Nephron progenitor cell (in vitro differentiated cells): Measurements from ENCODE around the gene CWC15.
A peak's percentile ranks its signal among the peaks of the same experiment; 100 is the strongest.

Experiments used
- DNase-seq: peaks from one replicate; pipeline ENCODE4 v3.0.0; 2021
- H3K27ac Mint-ChIP-seq: 2 replicates; pipeline ENCODE4 v1.8.0; 2021; ENCODE audit warnings: mild to moderate bottlenecking, moderate library complexity, mixed read lengths
- H3K27me3 Mint-ChIP-seq: 2 replicates; pipeline ENCODE4 v1.8.0; 2021; ENCODE audit warnings: mild to moderate bottlenecking, low read depth, mixed read lengths; ENCODE audit not compliant: poor library complexity
- H3K36me3 Mint-ChIP-seq: 2 replicates; pipeline ENCODE4 v1.8.0; 2021; ENCODE audit warnings: low read depth, mixed read lengths
- H3K4me1 Mint-ChIP-seq: 2 replicates; pipeline ENCODE4 v1.8.0; 2021; ENCODE audit warnings: mixed read lengths
- H3K4me3 Mint-ChIP-seq: 2 replicates; pipeline ENCODE4 v1.8.0; 2021; ENCODE audit warnings: mild to moderate bottlenecking, moderate library complexity, mixed read lengths
- H3K9me3 Mint-ChIP-seq: 2 replicates; pipeline ENCODE4 v1.8.0; 2021; ENCODE audit warnings: mild to moderate bottlenecking, moderate library complexity, mixed read lengths
- TF ChIP-seq, protein P1 (sequence below): fragments of 200-600 bp; sonication (generic); IDR thresholded peaks from 2 replicates; pipeline ENCODE4 v1.5.0; 2021; ENCODE audit warnings: antibody characterized with exemption

Gene CWC15

DNA sequence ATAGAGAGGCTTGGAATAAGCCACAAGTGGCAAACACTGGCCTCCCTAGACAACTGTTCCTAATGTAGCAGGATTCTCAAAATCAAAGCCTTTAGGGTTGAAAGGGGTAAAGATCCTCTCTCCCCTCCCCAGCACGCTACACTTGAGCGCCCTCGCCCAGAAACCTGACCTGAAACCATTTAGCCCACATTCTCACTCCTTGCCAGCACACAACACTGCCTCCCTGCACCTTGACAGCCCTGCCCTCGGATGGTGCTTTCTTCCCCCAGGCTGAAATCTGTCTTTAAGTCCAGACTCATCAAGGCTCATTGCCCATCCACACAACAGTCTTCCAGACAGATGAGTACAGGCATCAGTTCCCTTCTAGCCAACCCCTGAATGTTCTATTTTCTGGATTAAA is 26.5 kb downstream of the CWC15 start:
- H3K27me3 Mint-ChIP-seq, result peaks cover 21% of the 10 kb centered on the region
- H3K27ac Mint-ChIP-seq, result peak overlapping the region; percentile 70
- H3K4me1 Mint-ChIP-seq, result peaks cover 43% of the 10 kb centered on the region
- H3K36me3 Mint-ChIP-seq, result peaks cover 4% of the 10 kb centered on the region
- peaks cover 12% of the 10 kb centered on the region for H3K9me3 Mint-ChIP-seq
- TF ChIP-seq, protein P1, sequence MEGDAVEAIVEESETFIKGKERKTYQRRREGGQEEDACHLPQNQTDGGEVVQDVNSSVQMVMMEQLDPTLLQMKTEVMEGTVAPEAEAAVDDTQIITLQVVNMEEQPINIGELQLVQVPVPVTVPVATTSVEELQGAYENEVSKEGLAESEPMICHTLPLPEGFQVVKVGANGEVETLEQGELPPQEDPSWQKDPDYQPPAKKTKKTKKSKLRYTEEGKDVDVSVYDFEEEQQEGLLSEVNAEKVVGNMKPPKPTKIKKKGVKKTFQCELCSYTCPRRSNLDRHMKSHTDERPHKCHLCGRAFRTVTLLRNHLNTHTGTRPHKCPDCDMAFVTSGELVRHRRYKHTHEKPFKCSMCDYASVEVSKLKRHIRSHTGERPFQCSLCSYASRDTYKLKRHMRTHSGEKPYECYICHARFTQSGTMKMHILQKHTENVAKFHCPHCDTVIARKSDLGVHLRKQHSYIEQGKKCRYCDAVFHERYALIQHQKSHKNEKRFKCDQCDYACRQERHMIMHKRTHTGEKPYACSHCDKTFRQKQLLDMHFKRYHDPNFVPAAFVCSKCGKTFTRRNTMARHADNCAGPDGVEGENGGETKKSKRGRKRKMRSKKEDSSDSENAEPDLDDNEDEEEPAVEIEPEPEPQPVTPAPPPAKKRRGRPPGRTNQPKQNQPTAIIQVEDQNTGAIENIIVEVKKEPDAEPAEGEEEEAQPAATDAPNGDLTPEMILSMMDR, result no peak
- no peak overlapping the region for H3K4me3 Mint-ChIP-seq
- DNase-seq, result peak; percentile 24

DNA sequence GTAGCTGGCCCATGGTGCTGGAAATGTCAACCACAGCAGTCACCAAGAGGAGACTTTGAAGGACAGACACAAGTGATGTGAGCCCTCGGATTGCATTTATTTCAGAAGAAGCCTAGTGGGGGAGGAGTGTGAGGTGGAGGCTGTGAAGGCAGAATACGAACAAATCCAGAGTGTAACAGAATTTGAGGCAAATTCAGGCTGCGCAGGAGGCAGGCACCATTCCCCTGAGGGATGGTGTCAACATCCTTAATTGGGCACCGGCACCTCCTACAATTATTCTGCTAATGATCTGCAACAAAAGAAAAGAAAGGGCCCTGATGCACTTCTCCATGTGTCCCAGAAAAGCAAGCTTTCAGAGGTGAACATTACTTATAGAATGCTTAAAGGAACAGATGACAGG is 32.2 kb downstream of the CWC15 start:
- H3K36me3 Mint-ChIP-seq, result peaks cover 4% of the 10 kb centered on the region
- H3K27me3 Mint-ChIP-seq, result peaks cover 19% of the 10 kb centered on the region
- H3K4me3 Mint-ChIP-seq, result no peak overlapping the region
- peaks cover 6% of the 10 kb centered on the region for H3K9me3 Mint-ChIP-seq
- DNase-seq, result no peak
- H3K27ac Mint-ChIP-seq, result peak overlapping the region; percentile 68
- TF ChIP-seq, protein P1, result no peak
- peaks cover 48% of the 10 kb centered on the region for H3K4me1 Mint-ChIP-seq

DNA sequence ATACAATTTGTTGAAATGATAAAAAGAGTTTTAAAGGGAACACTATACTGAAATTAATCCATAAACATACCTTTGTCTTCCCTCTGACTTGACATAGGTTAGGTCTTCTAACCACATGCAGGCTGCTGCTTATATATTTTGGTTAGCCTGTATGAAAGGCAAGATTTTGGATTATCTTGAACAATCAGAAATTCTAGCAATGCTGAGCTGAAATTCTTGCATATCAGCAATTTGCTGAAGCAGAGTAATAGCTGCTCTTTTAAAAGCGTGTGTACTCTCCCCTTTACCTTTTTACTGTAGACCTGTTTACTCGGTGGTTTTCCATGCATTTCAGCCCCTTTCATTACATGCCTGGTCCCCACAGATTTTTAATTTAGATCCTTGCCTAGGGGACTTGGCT is 34.0 kb downstream of the CWC15 start:
- H3K36me3 Mint-ChIP-seq, result peaks cover 4% of the 10 kb centered on the region
- peaks cover 50% of the 10 kb centered on the region for H3K4me1 Mint-ChIP-seq
- peaks cover 6% of the 10 kb centered on the region for H3K9me3 Mint-ChIP-seq
- no peak for DNase-seq
- no peak overlapping the region for H3K27ac Mint-ChIP-seq
- H3K27me3 Mint-ChIP-seq, result peaks cover 15% of the 10 kb centered on the region
- no peak overlapping the region for H3K4me3 Mint-ChIP-seq
- TF ChIP-seq, protein P1, result no peak

DNA sequence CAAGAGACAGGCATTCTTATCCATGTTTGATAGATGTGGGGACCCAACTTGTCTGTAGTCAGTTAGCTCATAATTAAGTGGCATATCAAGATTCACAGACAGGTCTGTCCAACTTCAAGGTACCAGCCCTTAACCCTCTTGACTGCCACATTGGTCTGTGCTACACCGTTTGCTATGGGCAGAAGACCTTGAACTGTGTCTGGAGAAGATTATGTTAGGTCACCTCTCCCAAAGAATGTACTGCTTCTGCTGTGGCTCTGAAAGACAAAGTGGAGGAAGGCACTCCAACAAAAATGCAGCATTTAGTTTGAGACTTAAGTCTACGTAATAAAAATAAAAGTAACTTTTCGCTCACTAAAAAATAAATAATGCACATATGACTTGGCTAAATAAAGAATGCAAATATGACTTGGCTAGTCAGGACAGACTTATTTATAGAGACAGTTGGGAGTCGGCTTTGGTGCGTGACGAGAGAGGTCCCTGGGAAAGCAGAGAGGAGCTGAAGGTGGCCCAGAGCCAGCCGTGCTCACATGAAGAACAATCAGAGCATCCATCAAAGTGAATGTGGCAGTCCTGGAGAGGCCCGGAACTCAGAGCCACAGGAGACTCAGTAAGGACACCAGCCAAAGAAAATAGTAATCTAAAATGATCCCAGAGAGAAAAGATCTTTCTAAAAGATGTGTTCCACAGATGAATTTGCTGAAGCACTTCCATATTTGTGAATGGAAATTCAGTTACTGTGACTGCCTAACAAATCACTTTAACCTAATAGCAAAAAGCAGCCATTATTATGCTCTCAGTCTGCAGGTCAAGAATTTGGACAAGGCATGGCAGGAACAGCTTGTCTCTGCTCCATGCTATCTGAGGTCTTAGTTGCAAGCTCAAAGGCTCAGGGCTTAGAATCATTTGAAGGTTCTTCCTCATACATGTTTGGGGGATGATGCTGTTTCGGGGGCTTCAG is 35.0 kb downstream of the CWC15 start:
- H3K27ac Mint-ChIP-seq, result no peak overlapping the region
- no peak for DNase-seq
- no peak overlapping the region for H3K4me3 Mint-ChIP-seq
- H3K36me3 Mint-ChIP-seq, result peaks cover 1% of the 10 kb centered on the region
- H3K4me1 Mint-ChIP-seq, result peaks cover 55% of the 10 kb centered on the region
- H3K9me3 Mint-ChIP-seq, result peaks cover 4% of the 10 kb centered on the region
- TF ChIP-seq, protein P1, result no peak
- peaks cover 15% of the 10 kb centered on the region for H3K27me3 Mint-ChIP-seq

DNA sequence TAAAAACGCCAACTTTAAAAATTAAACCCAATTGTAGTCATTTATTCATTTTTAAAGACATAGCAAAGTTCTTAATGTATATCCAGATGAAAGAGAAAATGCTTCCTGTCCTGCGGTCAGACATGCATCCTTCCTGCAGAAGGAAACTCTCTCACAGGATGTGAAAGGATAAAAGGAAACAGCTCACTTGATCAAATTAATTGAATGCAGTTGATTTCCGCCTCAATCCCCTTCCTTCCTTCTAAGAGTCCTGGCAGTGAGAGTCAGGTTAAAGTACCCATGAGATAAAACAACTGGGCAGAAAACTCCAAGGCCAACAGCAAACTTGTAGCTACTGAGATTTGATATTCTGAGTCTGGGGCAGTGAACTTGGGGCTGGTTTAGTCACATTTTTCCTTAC is 38.5 kb downstream of the CWC15 start:
- Mint-ChIP-seq H3K4me1 (peaks cover 42% of the 10 kb centered on the region), H3K9me3 (no peaks in the 10 kb centered on the region), H3K27me3 (peaks cover 10% of the 10 kb centered on the region), H3K4me3 (no peak overlapping the region), H3K36me3 (no peaks in the 10 kb centered on the region), H3K27ac (peak overlapping the region; percentile 44)
- TF ChIP-seq, protein P1, result no peak
- DNase-seq, result no peak
